NK-92 (cell line): ENCODE results near the gene SOX6.
"Not testable (repeated sequence)": the region's sequence is repeated elsewhere in the genome, so short reads cannot be mapped to it uniquely, and the experiment has no call there.

Source experiments
- DNase-seq: peaks from one replicate; lab custom pipeline; 2025; ENCODE audit not compliant: unreplicated experiment; lab: John Stamatoyannopoulos, UW

SOX6 gene

GRCh38 chr11:16049611-16050010 lies 306.7 kb downstream of the SOX6 start:
- DNase-seq: no peak

- no peak for DNase-seq
These were observed 309.3 kb downstream of the SOX6 start for GRCh38 chr11:16047073-16047472.

- no peak for DNase-seq
These were observed 312.7 kb downstream of the SOX6 start for GRCh38 chr11:16043617-16044016.

- DNase-seq: no peak
These were observed 315.1 kb downstream of the SOX6 start for GRCh38 chr11:16041207-16041606.

- DNase-seq: no peak
These were observed 316.2 kb downstream of the SOX6 start for GRCh38 chr11:16040151-16040550.

GRCh38 chr11:16037179-16037578 lies 319.2 kb downstream of the SOX6 start:
- DNase-seq: no peak

GRCh38 chr11:16036218-16036617 lies 320.1 kb downstream of the SOX6 start:
- DNase-seq: no peak

GRCh38 chr11:16034074-16034473 lies 322.3 kb downstream of the SOX6 start:
- DNase-seq: no peak

- no peak for DNase-seq
These were observed 323.4 kb downstream of the SOX6 start for GRCh38 chr11:16032974-16033373.

- DNase-seq: no peak
These were observed 325.1 kb downstream of the SOX6 start for GRCh38 chr11:16031210-16031609.

GRCh38 chr11:16030664-16031063 lies 325.7 kb downstream of the SOX6 start:
- no peak for DNase-seq

- not testable (repeated sequence) for DNase-seq
These were observed 327.2 kb downstream of the SOX6 start for GRCh38 chr11:16029151-16029550.

GRCh38 chr11:16028419-16028818 lies 327.9 kb downstream of the SOX6 start:
- DNase-seq: no peak

- DNase-seq: no peak
These were observed 328.7 kb downstream of the SOX6 start for GRCh38 chr11:16027621-16028020.

GRCh38 chr11:16026849-16027248 lies 329.5 kb downstream of the SOX6 start:
- no peak for DNase-seq

GRCh38 chr11:16018931-16019330 lies 337.4 kb downstream of the SOX6 start:
- no peak for DNase-seq

GRCh38 chr11:16016468-16016829 lies 339.9 kb downstream of the SOX6 start:
- no peak for DNase-seq

- no peak for DNase-seq
These were observed 340.4 kb downstream of the SOX6 start for GRCh38 chr11:16015741-16016467.

GRCh38 chr11:16013649-16014275 lies 342.6 kb downstream of the SOX6 start:
- DNase-seq: no peak

- no peak for DNase-seq
These were observed 343.1 kb downstream of the SOX6 start for GRCh38 chr11:16013242-16013641.

GRCh38 chr11:16012125-16012751 lies 344.1 kb downstream of the SOX6 start:
- no peak for DNase-seq

GRCh38 chr11:16011396-16011795 lies 344.9 kb downstream of the SOX6 start:
- no peak for DNase-seq
